ENCODE data around the gene BRPF3. TPM values are rescaled to one million over a fixed set of nuclear protein-coding genes. Genes with fewer than 3 reads are reported as not detected.

The BRPF3 gene
- total RNA-seq, 2 experiments from 2014 or later = 16.0 to 18.3 TPM

- intact Hi-C loops (cut with micrococcal nuclease) = no loop called here
- no peaks in the 10 kb centered on the region for H3K36me3 Mint-ChIP-seq
- no peak for DNase-seq
- CTCF ChIA-PET = interaction anchor here (1.0 to 1.7 kb wide), 2 partner anchors 22 to 60 kb away, joined by 3 to 5 read pairs; no protein-coding TSS in a partner anchor
- peaks cover 28% of the 10 kb centered on the region for H3K27me3 Mint-ChIP-seq
- no peak overlapping the region for H3K4me3 Mint-ChIP-seq
- no peaks in the 10 kb centered on the region for H3K4me1 Mint-ChIP-seq (ENCODE audit: low read depth)
- POLR2A ChIA-PET = no interaction called here
- no peak overlapping the region for H3K27ac Mint-ChIP-seq
- H3K9me3 Mint-ChIP-seq = no peaks in the 10 kb centered on the region
These were observed 83.9 kb downstream of the BRPF3 start for GRCh38 chr6:36280467-36280866.

GRCh38 chr6:36280983-36281382 is 84.4 kb downstream of the BRPF3 start:
- H3K36me3 Mint-ChIP-seq = no peaks in the 10 kb centered on the region
- ChIA-PET POLR2A (no interaction called here), CTCF (interaction anchor here (1.7 kb wide), 1 partner anchor 21 kb away, joined by 5 read pairs; no protein-coding TSS in a partner anchor)
- H3K27me3 Mint-ChIP-seq = peaks cover 33% of the 10 kb centered on the region
- intact Hi-C loops (cut with micrococcal nuclease) = no loop called here
- no peak overlapping the region for H3K27ac Mint-ChIP-seq
- no peaks in the 10 kb centered on the region for H3K9me3 Mint-ChIP-seq
- no peak overlapping the region for H3K4me3 Mint-ChIP-seq
- no peak for DNase-seq
- no peaks in the 10 kb centered on the region for H3K4me1 Mint-ChIP-seq (ENCODE audit: low read depth)

Other genes starting within 250 kb of the BRPF3 start
- gene SLC26A8, start 172.1 kb upstream of the BRPF3 start, total RNA-seq = not detected
- 10 to 100 TPM; 39.3 to 44.0 TPM for gene MAPK14, start 168.9 kb upstream of the BRPF3 start, total RNA-seq
- gene MAPK13, start 66.2 kb upstream of the BRPF3 start, total RNA-seq = 10 to 100 TPM; 61.0 to 65.0 TPM
- gene PNPLA1, start 73.3 kb downstream of the BRPF3 start, total RNA-seq = not detected
- not detected for gene BNIP5, start 140.1 kb downstream of the BRPF3 start, total RNA-seq
- 1 to 10 TPM; 5.8 to 5.9 TPM for gene ETV7, start 190.9 kb downstream of the BRPF3 start, total RNA-seq
- under 1 TPM; 0.22 to 0.29 TPM for gene PXT1, start 246.1 kb downstream of the BRPF3 start, total RNA-seq
- 10 to 100 TPM; 48.0 to 51.0 TPM for gene KCTD20, start 246.3 kb downstream of the BRPF3 start, total RNA-seq